HepG2 (cell line): ENCODE results near the gene VAMP2. TPM values are rescaled to one million over a fixed set of nuclear protein-coding genes. Genes with fewer than 3 reads are reported as not detected.
A peak's percentile ranks its signal among the peaks of the same experiment; 100 is the strongest.

Experiments used
- AKNA ChIP-seq: sonication (generic); formaldehyde crosslinking; IDR thresholded peaks from 2 replicates; pipeline ENCODE4 v1.4.0; 2020; ENCODE audit warnings: missing genetic modification reagents, borderline replicate concordance
- EED ChIP-seq: sonication (generic); formaldehyde crosslinking; IDR thresholded peaks from 2 replicates; pipeline ENCODE4 v1.5.0; 2020; ENCODE audit warnings: mild to moderate bottlenecking, missing genetic modification reagents
- KAT7 ChIP-seq: IDR thresholded peaks from 2 replicates; pipeline ENCODE4 v1.6.1; 2018; ENCODE audit warnings: borderline replicate concordance, missing compliant biosample characterization
- NFAT5 ChIP-seq: sonication (generic); formaldehyde crosslinking; IDR thresholded peaks from 2 replicates; pipeline ENCODE4 v1.4.0; 2020; ENCODE audit warnings: missing genetic modification reagents
- NR1H2 ChIP-seq: sonication (generic); formaldehyde crosslinking; IDR thresholded peaks from 2 replicates; pipeline ENCODE4 v1.8.1; 2022; ENCODE audit warnings: low read depth, missing genetic modification reagents, borderline replicate concordance
- NRL ChIP-seq: sonication (generic); formaldehyde crosslinking; IDR thresholded peaks from 2 replicates; pipeline ENCODE4 v1.5.0; 2020; ENCODE audit warnings: missing genetic modification reagents, mild to moderate bottlenecking, moderate library complexity, borderline replicate concordance
- PITX1 ChIP-seq: sonication (generic); formaldehyde crosslinking; IDR thresholded peaks from 2 replicates; pipeline ENCODE4 v1.5.1; 2020; ENCODE audit warnings: mild to moderate bottlenecking, missing genetic modification reagents
- SCMH1 ChIP-seq: sonication (generic); formaldehyde crosslinking; IDR thresholded peaks from 2 replicates; pipeline ENCODE4 v1.9.0; 2021; ENCODE audit warnings: missing genetic modification reagents, mild to moderate bottlenecking, borderline replicate concordance
- SIN3B ChIP-seq: fragments of 150-350 bp; IDR thresholded peaks from 2 replicates; pipeline ENCODE4 v1.6.1; 2014; ENCODE audit warnings: low read length
- TCF7L2 ChIP-seq: IDR thresholded peaks from 2 replicates; pipeline ENCODE4 v1.6.1; 2011; ENCODE audit warnings: mild to moderate bottlenecking, low read depth, low read length, moderate library complexity
- ZBTB4 ChIP-seq: sonication (generic); formaldehyde crosslinking; IDR thresholded peaks from 2 replicates; pipeline ENCODE4 v1.4.0; 2020; ENCODE audit warnings: missing genetic modification reagents, mild to moderate bottlenecking, borderline replicate concordance
- ZBTB43 ChIP-seq: sonication (generic); formaldehyde crosslinking; conservative IDR thresholded peaks from 2 replicates; pipeline ENCODE4 v1.4.0; 2020; ENCODE audit warnings: missing genetic modification reagents
- ZMYM2 ChIP-seq: sonication (generic); formaldehyde crosslinking; IDR thresholded peaks from 2 replicates; pipeline ENCODE4 v1.8.0; 2022; ENCODE audit warnings: mild to moderate bottlenecking, missing genetic modification reagents
- polyA plus RNA-seq, 8 experiments: library from polyadenylated mRNA; depleted of rRNA in 3 of 8; stranded (reverse) in 7 of 8; unstranded in 1 of 8; fragments of >200 nt; fragmentation: Illumina TruSeq in 4 of 8; extraction: Trizol in 4 of 8; gene quantifications; 2 replicates each; pipeline versions ENCODE4 v1.2.1 to v1.2.3, GENCODE V29; 2011 to 2016; ENCODE audit warnings: low read depth in 4 of 8, missing spikeins in 1 of 8, mixed read lengths in 1 of 8; ENCODE audit not compliant: insufficient read depth in 1 of 8
- total RNA-seq, 5 experiments: library from RNA; depleted of rRNA; stranded (reverse); fragments of >200 nt; fragmentation: Illumina TruSeq; extraction: Trizol; gene quantifications; 2 replicates each; pipeline ENCODE4 v1.2.3, GENCODE V29; 2016; ENCODE audit warnings: low read depth in 1 of 5

Gene VAMP2
- total and polyA plus RNA-seq, 2 of the 13 experiments (the other 11 are each of a cell fraction or from before 2014, with no cell fraction given): 3.9 to 17.2 TPM

- TF ChIP-seq ZBTB4 (CRISPR knock-in tag): peak; percentile 32; the same call in 1 of the 2 replicates
- TF ChIP-seq TCF7L2: no peak
- TF ChIP-seq NRL (CRISPR knock-in tag): no peak
- no peak for TF ChIP-seq AKNA
- no peak for TF ChIP-seq EED (CRISPR knock-in tag)
- TF ChIP-seq NFAT5 (CRISPR knock-in tag): 0 out of 2 replicates have a peak, but pooled peaks have one; percentile 41
- TF ChIP-seq KAT7 (CRISPR knock-in tag): no peak
- no peak for TF ChIP-seq ZBTB43 (CRISPR knock-in tag)
- no peak for TF ChIP-seq SIN3B
- TF ChIP-seq SCMH1 (CRISPR knock-in tag): no peak
- no peak for TF ChIP-seq NR1H2 (CRISPR knock-in tag)
- TF ChIP-seq ZMYM2 (CRISPR knock-in tag): no peak
- TF ChIP-seq PITX1: no peak
Measured at GRCh38 chr17:8156246-8156992, 6.3 kb downstream of the VAMP2 start (continued).
